Liver (tissue), 9 donors: Measurements from ENCODE around the gene KIFC3. TPM values are rescaled to one million over a fixed set of nuclear protein-coding genes. Genes with fewer than 3 reads are reported as not detected.
A peak's percentile ranks its signal among the peaks of the same experiment; 100 is the strongest.

Experiments used
- DNase-seq: peaks from one replicate; pipeline ENCODE4 v3.0.0-alpha.2; 2017; ENCODE audit warnings: low spot score
- H3K27ac ChIP-seq, 2 donors: one replicate each; pipeline ENCODE4 v1.7.0; 2013; ENCODE audit warnings: inconsistent platforms in 2 of 2, low read length in 2 of 2, control low read depth in 1 of 2, low read depth in 1 of 2, mild to moderate bottlenecking in 1 of 2
- H3K27me3 ChIP-seq, 4 donors: one replicate each; pipeline versions ENCODE4 v1.6.1 to v1.7.0; 2013; ENCODE audit warnings: low read length in 3 of 4, inconsistent platforms in 1 of 4, mild to moderate bottlenecking in 1 of 4, moderate library complexity in 1 of 4; ENCODE audit not compliant: control insufficient read depth in 4 of 4, insufficient read depth in 4 of 4
- H3K36me3 ChIP-seq, 4 donors: one replicate each; pipeline versions ENCODE4 v1.6.1 to v1.7.0; 2013; ENCODE audit warnings: low read length in 3 of 4, mild to moderate bottlenecking in 3 of 4, low read depth in 1 of 4, moderate library complexity in 1 of 4; ENCODE audit not compliant: control insufficient read depth in 4 of 4, insufficient read depth in 3 of 4
- H3K4me1 ChIP-seq, 4 donors: one replicate each; pipeline versions ENCODE4 v1.6.1 to v1.7.0; 2013; ENCODE audit warnings: low read length in 3 of 4, mild to moderate bottlenecking in 3 of 4, moderate library complexity in 1 of 4; ENCODE audit not compliant: control insufficient read depth in 4 of 4, insufficient read depth in 4 of 4
- H3K4me3 ChIP-seq, 3 donors: one replicate each; pipeline versions ENCODE4 v1.6.1 to v1.7.0; 2013; ENCODE audit warnings: low read length in 3 of 3, control low read depth in 1 of 3, low read depth in 1 of 3, mild to moderate bottlenecking in 1 of 3
- H3K9ac ChIP-seq, 2 donors: one replicate each; pipeline ENCODE4 v1.7.0; 2013; ENCODE audit warnings: low read length in 2 of 2, mild to moderate bottlenecking in 2 of 2, moderate library complexity in 2 of 2, control low read depth in 1 of 2, low read depth in 1 of 2
- H3K9me3 ChIP-seq, 4 donors: one replicate each; pipeline versions ENCODE4 v1.6.1 to v1.7.0; 2013; ENCODE audit warnings: low read length in 3 of 4; ENCODE audit not compliant: control insufficient read depth in 4 of 4
- CTCF ChIP-seq: fragments of 150-350 bp; IDR thresholded peaks from 2 replicates; pipeline ENCODE4 v1.5.1; 2017; ENCODE audit warnings: improper control_type of control experiment, low read depth, low read length; ENCODE audit not compliant: missing input control
- EGR1 ChIP-seq, 2 donors: IDR thresholded peaks; 2 replicates each; pipeline ENCODE4 v1.6.1; 2016 to 2018; ENCODE audit warnings: antibody characterized with exemption in 2 of 2, low read depth in 2 of 2
- FOXA1 ChIP-seq: IDR thresholded peaks from 2 replicates; pipeline ENCODE4 v1.6.1; 2016; ENCODE audit warnings: antibody characterized with exemption
- FOXA2 ChIP-seq: IDR thresholded peaks from 2 replicates; pipeline ENCODE4 v1.6.1; 2016; ENCODE audit warnings: antibody characterized with exemption
- GABPA ChIP-seq, 2 donors: IDR thresholded peaks in 1 of 2; conservative IDR thresholded peaks in 1 of 2; 2 replicates each; pipeline ENCODE4 v1.6.1; 2016; ENCODE audit warnings: antibody characterized with exemption in 2 of 2, mild to moderate bottlenecking in 1 of 2, moderate library complexity in 1 of 2
- HNF4A ChIP-seq, 2 donors: conservative IDR thresholded peaks; 2 replicates each; pipeline ENCODE4 v1.6.1; 2016; ENCODE audit warnings: antibody characterized with exemption in 2 of 2, mild to moderate bottlenecking in 2 of 2
- HNF4G ChIP-seq: IDR thresholded peaks from 2 replicates; pipeline ENCODE4 v1.6.1; 2016; ENCODE audit warnings: antibody characterized with exemption
- JUND ChIP-seq, 2 donors: IDR thresholded peaks; 2 replicates each; pipeline ENCODE4 v1.6.1; 2016; ENCODE audit warnings: antibody characterized with exemption in 2 of 2
- MAX ChIP-seq: IDR thresholded peaks from 2 replicates; pipeline ENCODE4 v1.6.1; 2016; ENCODE audit warnings: antibody characterized with exemption
- NR2F2 ChIP-seq: IDR thresholded peaks from 2 replicates; pipeline ENCODE4 v1.6.1; 2016; ENCODE audit warnings: antibody characterized with exemption
- RAD21 ChIP-seq, 2 donors: IDR thresholded peaks; 2 replicates each; pipeline ENCODE4 v1.6.1; 2016; ENCODE audit warnings: antibody characterized with exemption in 2 of 2, mild to moderate bottlenecking in 2 of 2
- RXRA ChIP-seq, 2 donors: IDR thresholded peaks; 2 replicates each; pipeline ENCODE4 v1.6.1; 2017 to 2018; ENCODE audit warnings: antibody characterized with exemption in 2 of 2, mild to moderate bottlenecking in 1 of 2
- SP1 ChIP-seq: IDR thresholded peaks from 2 replicates; pipeline ENCODE4 v1.6.1; 2018; ENCODE audit warnings: antibody characterized with exemption, mild to moderate bottlenecking
- TAF1 ChIP-seq: conservative IDR thresholded peaks from 2 replicates; pipeline ENCODE4 v1.6.1; 2016; ENCODE audit warnings: antibody characterized with exemption, mild to moderate bottlenecking
- YY1 ChIP-seq: IDR thresholded peaks from 2 replicates; pipeline ENCODE4 v1.6.1; 2016; ENCODE audit warnings: antibody characterized with exemption, mild to moderate bottlenecking
- WGBS: extraction: QIAGEN DNeasy Blood & Tissue Kit; methylation state at CpG from one replicate; pipeline ENCODE4 v1.1.7; 2013; 5-methylcytosine and 5-hydroxymethylcytosine counted together
- polyA plus RNA-seq, 2 donors: library from polyadenylated mRNA; stranded (reverse) in 1 of 2; unstranded in 1 of 2; fragments of 200-250 nt in 1 of 2; fragments of >200 nt in 1 of 2; fragmentation: Nextera tagmentation in 1 of 2; extraction: Ambion mirVana in 1 of 2; gene quantifications; one replicate each; pipeline versions ENCODE4 v1.2.1 to v1.2.3, GENCODE V29; 2013 to 2015
- total RNA-seq, 2 donors: library from RNA; depleted of rRNA; stranded (reverse); fragments of >200 nt; gene quantifications; one replicate each; pipeline ENCODE4 v1.2.3, GENCODE V29; 2014
- TF ChIP-seq, protein P1 (sequence below): IDR thresholded peaks from 2 replicates; pipeline ENCODE4 v1.6.1; 2016; ENCODE audit warnings: antibody characterized with exemption
- TF ChIP-seq, protein P2 (sequence below): IDR thresholded peaks from 2 replicates; pipeline ENCODE4 v1.6.1; 2016; ENCODE audit warnings: antibody characterized with exemption
- TF ChIP-seq, protein P3 (sequence below): IDR thresholded peaks from 2 replicates; pipeline ENCODE4 v1.6.1; 2016; ENCODE audit warnings: antibody characterized with exemption, mild to moderate bottlenecking
- donor health status: healthy.
- donor health status: healthy.
- donor health status: healthy.
- donor health status: healthy.
- donor health status: healthy.

The KIFC3 gene
- total and polyA plus RNA-seq, 4 donors = 16.5 to 103 (median 27.4) TPM

DNA sequence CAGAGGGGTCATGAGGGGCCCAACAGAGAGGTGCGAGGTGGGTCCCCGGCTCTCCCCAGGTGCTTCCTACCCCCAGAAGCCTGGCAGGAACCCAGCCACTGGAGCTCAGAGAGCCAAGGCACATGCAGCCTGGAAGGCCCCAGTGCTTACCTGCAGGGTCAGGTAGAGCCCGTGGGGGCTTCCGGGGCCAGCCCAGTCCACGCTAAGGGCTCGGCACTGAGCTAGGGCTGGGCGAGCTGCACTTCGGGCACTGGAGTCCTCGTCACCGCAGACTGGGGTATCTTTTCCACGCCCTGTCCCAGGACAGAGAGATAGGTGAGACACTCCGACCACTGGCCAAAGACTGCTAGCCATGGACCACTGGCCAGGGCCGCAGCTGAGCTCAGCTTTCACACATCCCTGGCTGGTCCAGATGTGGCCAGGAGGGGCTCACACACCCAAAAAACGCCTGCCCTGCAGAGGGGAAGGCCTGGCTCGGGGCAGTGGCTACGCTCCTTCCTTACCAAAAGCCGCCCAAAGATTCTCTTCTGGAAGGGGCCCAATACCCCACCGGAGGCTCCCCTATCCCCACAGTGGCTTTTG is 7.4 kb downstream of the KIFC3 start:
- no peak for DNase-seq
- Histone ChIP-seq H3K36me3 (peaks cover 2 to 14% (median 8%) of the 10 kb centered on the region in 4 donors), H3K4me1 (peaks cover 14 to 63% (median 55%) of the 10 kb centered on the region in 4 donors), H3K27me3 (no peaks in the 10 kb centered on the region), H3K9me3 (no peaks in the 10 kb centered on the region), H3K4me3 (no peak overlapping the region), H3K9ac (no peak overlapping the region), H3K27ac (no peak overlapping the region)
- TF ChIP-seq YY1 (no peak), RXRA (IDR thresholded peaks at IDR 0.05) (no peak)
- 90% methylated on average over 18 of the region's 18 CpGs for WGBS

DNA sequence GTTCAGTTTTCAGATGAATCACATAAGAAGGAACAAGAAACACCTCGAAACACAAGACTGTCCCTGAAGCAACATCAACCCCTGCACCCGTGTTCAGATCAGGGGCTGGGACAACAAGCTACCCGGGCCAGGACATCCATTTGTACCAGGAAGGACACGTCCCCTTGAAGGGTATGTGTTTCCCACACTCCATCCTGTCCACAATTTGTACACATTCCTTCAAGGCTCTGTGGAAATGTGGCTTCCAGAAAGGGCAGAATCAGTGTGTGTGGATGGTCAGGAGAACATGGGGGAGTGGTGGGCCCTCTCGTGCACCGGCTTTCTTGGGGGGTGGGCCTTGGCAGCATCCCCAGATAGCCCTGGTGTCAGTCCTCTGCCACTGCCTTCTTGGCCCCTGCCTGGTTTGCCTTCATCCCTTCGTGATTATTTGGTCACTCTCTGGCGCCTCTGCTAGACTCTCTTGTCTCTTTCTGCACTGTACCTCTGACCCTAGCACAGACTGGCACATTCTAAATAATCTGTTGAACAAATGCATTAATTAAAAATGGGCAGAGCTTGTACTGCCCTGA is 10.3 kb downstream of the KIFC3 start:
- Histone ChIP-seq H3K9me3 (no peaks in the 10 kb centered on the region), H3K36me3 (peaks cover 6 to 30% (median 12%) of the 10 kb centered on the region in 4 donors), H3K27ac (peak overlapping the region in 1 of 2 donors; percentile 0), H3K4me3 (no peak overlapping the region), H3K4me1 (peaks cover 6 to 46% (median 39%) of the 10 kb centered on the region in 4 donors), H3K9ac (no peak overlapping the region), H3K27me3 (no peaks in the 10 kb centered on the region)
- WGBS = 64% methylated on average over 8 of the region's 8 CpGs
- TF ChIP-seq NR2F2 = no peak
- no peak for TF ChIP-seq JUND (IDR thresholded peaks at IDR 0.05)
- no peak for TF ChIP-seq RXRA (IDR thresholded peaks at IDR 0.05)
- DNase-seq = no peak

- WGBS = 45% methylated on average over 13 of the region's 13 CpGs
- H3K27ac ChIP-seq = peak overlapping the region in 1 of 2 donors; percentile 25
- H3K9ac ChIP-seq = no peak overlapping the region
- no peaks in the 10 kb centered on the region for H3K27me3 ChIP-seq
- peaks cover 6 to 43% (median 38%) of the 10 kb centered on the region in 4 donors for H3K4me1 ChIP-seq
- no peak for DNase-seq
- H3K36me3 ChIP-seq = peaks cover 6 to 32% (median 12%) of the 10 kb centered on the region in 4 donors
- TF ChIP-seq SP1 = peak; percentile 82
- TF ChIP-seq GABPA (IDR thresholded peaks at IDR 0.05 in 1 of 2, conservative IDR thresholded peaks at IDR 0.05 in 1 of 2) = no peak
- peak; percentile 90 for TF ChIP-seq YY1
- TF ChIP-seq RAD21 (IDR thresholded peaks at IDR 0.05) = peak; percentile 14 to 35
- no peak for TF ChIP-seq JUND (IDR thresholded peaks at IDR 0.05)
- TF ChIP-seq, protein P1, sequence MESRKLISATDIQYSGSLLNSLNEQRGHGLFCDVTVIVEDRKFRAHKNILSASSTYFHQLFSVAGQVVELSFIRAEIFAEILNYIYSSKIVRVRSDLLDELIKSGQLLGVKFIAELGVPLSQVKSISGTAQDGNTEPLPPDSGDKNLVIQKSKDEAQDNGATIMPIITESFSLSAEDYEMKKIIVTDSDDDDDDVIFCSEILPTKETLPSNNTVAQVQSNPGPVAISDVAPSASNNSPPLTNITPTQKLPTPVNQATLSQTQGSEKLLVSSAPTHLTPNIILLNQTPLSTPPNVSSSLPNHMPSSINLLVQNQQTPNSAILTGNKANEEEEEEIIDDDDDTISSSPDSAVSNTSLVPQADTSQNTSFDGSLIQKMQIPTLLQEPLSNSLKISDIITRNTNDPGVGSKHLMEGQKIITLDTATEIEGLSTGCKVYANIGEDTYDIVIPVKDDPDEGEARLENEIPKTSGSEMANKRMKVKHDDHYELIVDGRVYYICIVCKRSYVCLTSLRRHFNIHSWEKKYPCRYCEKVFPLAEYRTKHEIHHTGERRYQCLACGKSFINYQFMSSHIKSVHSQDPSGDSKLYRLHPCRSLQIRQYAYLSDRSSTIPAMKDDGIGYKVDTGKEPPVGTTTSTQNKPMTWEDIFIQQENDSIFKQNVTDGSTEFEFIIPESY = no peak
- TF ChIP-seq HNF4A (conservative IDR thresholded peaks at IDR 0.05) = peak; percentile 49 to 60
- TF ChIP-seq MAX = peak; percentile 73
- no peak for TF ChIP-seq TAF1
- TF ChIP-seq HNF4G = no peak
- no peak for TF ChIP-seq CTCF
- peak; percentile 58 for TF ChIP-seq NR2F2
- no peak for TF ChIP-seq EGR1 (IDR thresholded peaks at IDR 0.05; ENCODE audit: low read depth in 2 of 2)
- no peak for TF ChIP-seq FOXA2
- TF ChIP-seq, protein P2, sequence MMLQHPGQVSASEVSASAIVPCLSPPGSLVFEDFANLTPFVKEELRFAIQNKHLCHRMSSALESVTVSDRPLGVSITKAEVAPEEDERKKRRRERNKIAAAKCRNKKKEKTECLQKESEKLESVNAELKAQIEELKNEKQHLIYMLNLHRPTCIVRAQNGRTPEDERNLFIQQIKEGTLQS = no peak
- TF ChIP-seq FOXA1 = no peak
- TF ChIP-seq RXRA (IDR thresholded peaks at IDR 0.05) = peak; percentile 85 to 86
- TF ChIP-seq, protein P3, sequence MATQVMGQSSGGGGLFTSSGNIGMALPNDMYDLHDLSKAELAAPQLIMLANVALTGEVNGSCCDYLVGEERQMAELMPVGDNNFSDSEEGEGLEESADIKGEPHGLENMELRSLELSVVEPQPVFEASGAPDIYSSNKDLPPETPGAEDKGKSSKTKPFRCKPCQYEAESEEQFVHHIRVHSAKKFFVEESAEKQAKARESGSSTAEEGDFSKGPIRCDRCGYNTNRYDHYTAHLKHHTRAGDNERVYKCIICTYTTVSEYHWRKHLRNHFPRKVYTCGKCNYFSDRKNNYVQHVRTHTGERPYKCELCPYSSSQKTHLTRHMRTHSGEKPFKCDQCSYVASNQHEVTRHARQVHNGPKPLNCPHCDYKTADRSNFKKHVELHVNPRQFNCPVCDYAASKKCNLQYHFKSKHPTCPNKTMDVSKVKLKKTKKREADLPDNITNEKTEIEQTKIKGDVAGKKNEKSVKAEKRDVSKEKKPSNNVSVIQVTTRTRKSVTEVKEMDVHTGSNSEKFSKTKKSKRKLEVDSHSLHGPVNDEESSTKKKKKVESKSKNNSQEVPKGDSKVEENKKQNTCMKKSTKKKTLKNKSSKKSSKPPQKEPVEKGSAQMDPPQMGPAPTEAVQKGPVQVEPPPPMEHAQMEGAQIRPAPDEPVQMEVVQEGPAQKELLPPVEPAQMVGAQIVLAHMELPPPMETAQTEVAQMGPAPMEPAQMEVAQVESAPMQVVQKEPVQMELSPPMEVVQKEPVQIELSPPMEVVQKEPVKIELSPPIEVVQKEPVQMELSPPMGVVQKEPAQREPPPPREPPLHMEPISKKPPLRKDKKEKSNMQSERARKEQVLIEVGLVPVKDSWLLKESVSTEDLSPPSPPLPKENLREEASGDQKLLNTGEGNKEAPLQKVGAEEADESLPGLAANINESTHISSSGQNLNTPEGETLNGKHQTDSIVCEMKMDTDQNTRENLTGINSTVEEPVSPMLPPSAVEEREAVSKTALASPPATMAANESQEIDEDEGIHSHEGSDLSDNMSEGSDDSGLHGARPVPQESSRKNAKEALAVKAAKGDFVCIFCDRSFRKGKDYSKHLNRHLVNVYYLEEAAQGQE = no peak
- no peak overlapping the region for H3K4me3 ChIP-seq
- H3K9me3 ChIP-seq = no peaks in the 10 kb centered on the region
Measured at GRCh38 chr16:57791195-57791892, 10.9 kb downstream of the KIFC3 start.
